OCI-LY1 (cell line): ENCODE data around the gene SERHL2.
"Not testable (repeated sequence)": the region's sequence is repeated elsewhere in the genome, so short reads cannot be mapped to it uniquely, and the experiment has no call there.

Experiments used
- H2AFZ ChIP-seq: fragments of 200-600 bp; sonication (generic), shearing (Covaris generic); 2 replicates; pipeline ENCODE4 v1.6.0; 2014; ENCODE audit warnings: antibody characterized with exemption, mild to moderate bottlenecking, low read length
- H3F3A ChIP-seq: fragments of 200-600 bp; sonication (generic), shearing (Covaris generic); 2 replicates; pipeline ENCODE4 v1.6.0; 2014; ENCODE audit warnings: mild to moderate bottlenecking, antibody characterized with exemption, low read length, moderate library complexity; ENCODE audit not compliant: insufficient read depth
- H3K27ac ChIP-seq: fragments of 200-600 bp; sonication (generic); 2 replicates; pipeline ENCODE4 v1.5.1; 2014; ENCODE audit warnings: low read length, mixed run types, mild to moderate bottlenecking, low read depth; ENCODE audit not compliant: poor library complexity, severe bottlenecking
- H3K27me3 ChIP-seq: fragments of 200-600 bp; sonication (generic); 2 replicates; pipeline ENCODE4 v1.6.0; 2014; ENCODE audit warnings: antibody characterized with exemption, mild to moderate bottlenecking, low read length, moderate library complexity; ENCODE audit not compliant: insufficient read depth
- H3K36me3 ChIP-seq: fragments of 200-600 bp; sonication (generic); 2 replicates; pipeline ENCODE4 v1.6.1; 2014; ENCODE audit warnings: mild to moderate bottlenecking, antibody characterized with exemption, low read length, moderate library complexity, mixed read lengths; ENCODE audit not compliant: insufficient read depth
- H3K4me1 ChIP-seq: fragments of 200-600 bp; sonication (generic); 2 replicates; pipeline ENCODE4 v1.5.1; 2014; ENCODE audit warnings: mild to moderate bottlenecking, low read length, moderate library complexity; ENCODE audit not compliant: insufficient read depth, severe bottlenecking
- H3K4me2 ChIP-seq: fragments of 200-600 bp; sonication (generic), shearing (Covaris generic); 2 replicates; pipeline ENCODE4 v1.6.1; 2014; ENCODE audit warnings: low read length
- H3K4me3 ChIP-seq: fragments of 200-600 bp; sonication (generic); 2 replicates; pipeline ENCODE4 v1.5.1; 2014; ENCODE audit warnings: low read length, low read depth, mild to moderate bottlenecking, mixed read lengths; ENCODE audit not compliant: poor library complexity, severe bottlenecking
- H3K79me2 ChIP-seq: fragments of 200-600 bp; shearing (Covaris generic); 2 replicates; pipeline ENCODE4 v1.6.1; 2016; ENCODE audit warnings: mixed run types, low read length, mixed read lengths; ENCODE audit not compliant: insufficient read depth
- H3K9ac ChIP-seq: fragments of 200-600 bp; sonication (generic), shearing (Covaris generic); 2 replicates; pipeline ENCODE4 v1.6.1; 2014; ENCODE audit warnings: mild to moderate bottlenecking, low read length, mixed read lengths
- H3K9me2 ChIP-seq: fragments of 200-600 bp; sonication (generic), shearing (Covaris generic); 2 replicates; pipeline ENCODE4 v1.6.1; 2014; ENCODE audit warnings: low read depth, mild to moderate bottlenecking, low read length, mixed read lengths
- H3K9me3 ChIP-seq: fragments of 200-600 bp; shearing (Covaris generic); 2 replicates; pipeline ENCODE4 v1.6.1; 2014; ENCODE audit warnings: low read length, mixed read lengths
- H4K20me1 ChIP-seq: fragments of 200-600 bp; sonication (generic), shearing (Covaris generic); 2 replicates; pipeline ENCODE4 v1.6.0; 2016; ENCODE audit warnings: mild to moderate bottlenecking, low read length; ENCODE audit not compliant: insufficient read depth
- EZH2 ChIP-seq: fragments of 200-600 bp; sonication (generic), shearing (Covaris generic); IDR thresholded peaks from 2 replicates; pipeline ENCODE4 v1.8.0; 2017; ENCODE audit warnings: borderline replicate concordance, mixed run types, mild to moderate bottlenecking, antibody characterized with exemption, low read length, moderate library complexity, mixed read lengths
- TF ChIP-seq, protein P1 (sequence below): fragments of 200-600 bp; sonication (generic), shearing (Covaris generic); IDR thresholded peaks from 2 replicates; pipeline ENCODE4 v1.5.1; 2017; ENCODE audit warnings: mild to moderate bottlenecking, antibody characterized with exemption, low read length, moderate library complexity, mixed read lengths

SERHL2 gene

DNA sequence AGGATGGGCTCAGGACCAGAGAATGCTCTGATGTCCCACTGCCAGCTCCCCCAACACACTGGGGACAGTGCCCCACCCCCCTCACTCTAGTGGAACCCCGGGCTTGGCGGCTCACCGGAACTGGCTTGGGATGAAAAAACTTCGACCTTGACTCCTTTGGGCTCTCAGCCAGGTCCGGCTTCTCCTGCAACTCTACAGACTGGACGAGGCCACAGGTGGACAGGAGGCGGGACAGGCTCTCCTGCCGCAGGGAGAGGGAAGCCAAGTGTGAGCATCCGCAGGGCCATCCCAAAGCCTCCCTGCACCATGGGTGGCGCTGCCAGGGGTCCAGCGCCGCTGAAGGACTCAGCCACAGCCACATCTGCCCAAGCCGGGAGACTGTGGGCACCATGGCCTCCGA lies 37.9 kb upstream of the SERHL2 start:
- Histone ChIP-seq H3K9me2 (no peaks in the 10 kb centered on the region), H3K4me3 (no peak overlapping the region), H3K4me1 (peaks cover 12% of the 10 kb centered on the region), H2AFZ (no peak overlapping the region), H3K27me3 (no peaks in the 10 kb centered on the region), H4K20me1 (no peaks in the 10 kb centered on the region), H3K79me2 (peaks cover 10% of the 10 kb centered on the region), H3F3A (no peaks in the 10 kb centered on the region), H3K9me3 (no peaks in the 10 kb centered on the region), H3K36me3 (peaks cover 49% of the 10 kb centered on the region), H3K27ac (no peak overlapping the region), H3K9ac (no peak overlapping the region), H3K4me2 (no peak overlapping the region)
- no peak for TF ChIP-seq EZH2
- TF ChIP-seq, protein P1, sequence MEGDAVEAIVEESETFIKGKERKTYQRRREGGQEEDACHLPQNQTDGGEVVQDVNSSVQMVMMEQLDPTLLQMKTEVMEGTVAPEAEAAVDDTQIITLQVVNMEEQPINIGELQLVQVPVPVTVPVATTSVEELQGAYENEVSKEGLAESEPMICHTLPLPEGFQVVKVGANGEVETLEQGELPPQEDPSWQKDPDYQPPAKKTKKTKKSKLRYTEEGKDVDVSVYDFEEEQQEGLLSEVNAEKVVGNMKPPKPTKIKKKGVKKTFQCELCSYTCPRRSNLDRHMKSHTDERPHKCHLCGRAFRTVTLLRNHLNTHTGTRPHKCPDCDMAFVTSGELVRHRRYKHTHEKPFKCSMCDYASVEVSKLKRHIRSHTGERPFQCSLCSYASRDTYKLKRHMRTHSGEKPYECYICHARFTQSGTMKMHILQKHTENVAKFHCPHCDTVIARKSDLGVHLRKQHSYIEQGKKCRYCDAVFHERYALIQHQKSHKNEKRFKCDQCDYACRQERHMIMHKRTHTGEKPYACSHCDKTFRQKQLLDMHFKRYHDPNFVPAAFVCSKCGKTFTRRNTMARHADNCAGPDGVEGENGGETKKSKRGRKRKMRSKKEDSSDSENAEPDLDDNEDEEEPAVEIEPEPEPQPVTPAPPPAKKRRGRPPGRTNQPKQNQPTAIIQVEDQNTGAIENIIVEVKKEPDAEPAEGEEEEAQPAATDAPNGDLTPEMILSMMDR: no peak

DNA sequence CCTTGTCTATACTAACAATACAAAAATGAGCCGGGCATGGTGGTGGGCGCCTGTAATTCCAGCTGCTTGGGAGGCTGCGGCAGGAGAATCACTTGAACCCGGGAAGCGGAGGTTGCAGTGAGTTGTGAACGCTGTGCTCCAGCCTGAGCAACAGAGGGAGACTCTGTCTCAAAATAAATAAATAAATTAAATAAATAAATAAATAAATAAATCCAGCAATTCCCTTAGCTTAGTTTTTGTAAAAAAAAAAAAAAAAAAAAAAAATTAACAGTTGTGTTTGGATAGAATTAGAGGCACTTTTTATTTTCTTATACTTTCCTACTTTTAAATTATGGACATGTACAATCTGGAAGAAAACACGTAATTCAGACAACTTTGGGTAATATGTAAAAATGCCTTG lies 36.7 kb upstream of the SERHL2 start:
- not testable (repeated sequence) for H3K27me3 ChIP-seq, H3K4me3 ChIP-seq, H3K9ac ChIP-seq

DNA sequence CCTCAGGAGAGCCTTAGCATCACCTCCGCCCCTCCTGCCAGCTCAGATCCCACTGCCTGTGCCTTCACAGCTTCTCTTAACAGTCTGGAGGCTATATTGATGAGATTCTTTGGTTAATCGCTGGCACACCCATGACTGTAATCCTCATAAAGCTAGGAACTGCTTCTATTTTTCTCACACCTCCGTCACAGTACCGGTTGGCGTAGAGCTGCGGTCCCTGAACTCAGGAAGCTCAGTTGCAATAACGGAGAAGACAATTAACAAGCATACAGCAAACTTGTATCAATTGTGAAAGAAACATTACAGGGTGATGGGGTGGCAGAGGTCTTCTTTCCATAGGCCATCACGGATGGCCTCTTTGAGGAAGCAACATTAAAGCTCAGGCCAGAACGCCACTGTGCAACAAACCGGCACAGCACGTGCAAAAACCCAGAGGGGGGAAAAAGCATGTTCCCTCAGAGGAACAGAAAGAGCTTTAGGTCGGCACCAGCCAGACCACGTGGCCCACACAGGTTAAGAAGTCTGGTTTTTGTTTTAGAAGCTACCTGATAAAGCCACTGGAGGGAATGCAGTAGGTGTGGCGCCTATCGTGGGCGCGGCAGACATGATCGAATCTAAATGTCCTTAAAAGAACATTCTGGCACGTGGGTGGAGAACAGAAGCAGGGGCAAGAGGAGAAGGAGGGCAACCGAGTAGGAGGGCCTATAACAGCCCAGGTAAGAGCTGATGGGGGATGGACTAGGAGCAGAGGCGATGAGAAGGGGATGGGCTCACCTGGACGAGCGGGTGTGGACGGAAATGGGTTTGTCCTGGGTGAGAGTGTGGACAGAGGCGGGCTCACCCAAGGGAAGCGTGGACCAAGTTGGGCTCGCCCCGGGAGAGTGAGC lies 34.9 kb upstream of the SERHL2 start:
- not testable (repeated sequence) for H3K9me3 ChIP-seq, H3K9me2 ChIP-seq, H2AFZ ChIP-seq, H3K27me3 ChIP-seq, H4K20me1 ChIP-seq, H3F3A ChIP-seq, H3K79me2 ChIP-seq, H3K27ac ChIP-seq
- peaks cover 35% of the 10 kb centered on the region for H3K36me3 ChIP-seq
- H3K4me2 ChIP-seq: peak overlapping the region; percentile 94
- H3K4me3 ChIP-seq: peak overlapping the region; percentile 93
- H3K9ac ChIP-seq: peak overlapping the region; percentile 97
- peaks cover 12% of the 10 kb centered on the region for H3K4me1 ChIP-seq

More for the DNA sequence above, 36.7 kb upstream of the SERHL2 start:
- H3K4me2 ChIP-seq, H3F3A ChIP-seq, H3K79me2 ChIP-seq, H3K9me3 ChIP-seq, H4K20me1 ChIP-seq, H3K9me2 ChIP-seq, H3K27ac ChIP-seq, H2AFZ ChIP-seq: not testable (repeated sequence)
- Histone ChIP-seq H3K4me1 (peaks cover 12% of the 10 kb centered on the region), H3K36me3 (peaks cover 42% of the 10 kb centered on the region)

DNA sequence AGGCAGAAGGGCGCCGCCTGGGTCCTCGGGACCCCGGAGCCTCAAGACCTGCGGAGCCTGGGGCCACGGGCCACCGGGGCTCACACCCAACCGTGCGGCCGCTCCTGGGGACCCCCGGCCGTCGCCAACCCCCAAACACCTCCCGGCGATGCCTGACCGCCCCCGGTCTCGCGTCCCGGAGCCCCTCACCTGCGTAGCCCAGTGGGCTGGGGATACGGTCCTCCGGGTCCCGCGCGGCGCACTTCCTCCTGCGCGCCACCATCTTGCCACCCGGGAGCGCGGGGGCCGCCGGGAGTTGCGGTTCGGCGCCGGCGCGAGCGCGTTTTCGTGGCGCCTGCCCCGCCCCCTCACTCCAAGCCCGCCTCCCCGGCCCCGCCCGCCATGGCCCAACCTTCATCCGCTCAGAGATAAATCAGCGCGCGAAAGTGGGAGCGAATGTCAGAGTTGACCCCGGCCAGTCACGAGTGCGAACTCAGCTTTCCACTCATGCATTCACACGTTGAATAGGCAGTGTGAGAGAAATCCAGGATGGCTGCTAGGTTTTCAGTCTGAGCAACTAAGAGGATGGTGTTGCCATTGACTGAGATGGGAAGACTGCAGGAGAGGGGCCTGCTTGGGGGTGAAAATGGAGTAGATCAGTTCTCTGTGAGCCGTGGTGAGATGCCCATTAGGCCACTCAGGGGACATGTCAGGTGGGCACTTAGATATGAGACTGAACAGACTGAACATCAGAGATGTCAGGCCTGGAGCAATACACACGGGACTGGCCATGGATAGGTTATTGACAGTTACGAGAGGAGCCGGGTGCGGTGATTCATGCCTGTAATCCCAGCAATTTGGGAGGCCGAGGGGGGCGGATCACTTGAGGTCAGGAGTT lies 34.0 kb upstream of the SERHL2 start, which contains the start of gene RRP7A:
TSS of gene RRP7A (minus strand) at position 272 of the 877 bp plus-strand sequence. CDS start at position 262, 10 bp downstream.
- Histone ChIP-seq H3K79me2 (peaks cover 10% of the 10 kb centered on the region), H4K20me1 (no peaks in the 10 kb centered on the region), H3K27me3 (no peaks in the 10 kb centered on the region), H3K36me3 (peaks cover 28% of the 10 kb centered on the region), H3F3A (no peaks in the 10 kb centered on the region), H3K9me2 (no peaks in the 10 kb centered on the region), H3K9me3 (no peaks in the 10 kb centered on the region), H3K9ac (peak within 1 kb of the TSS; percentile 97), H3K4me2 (peak within 1 kb of the TSS; percentile 94), H3K4me1 (peaks cover 12% of the 10 kb centered on the region), H3K4me3 (peak within 1 kb of the TSS; percentile 93), H3K27ac (no peak within 1 kb of the TSS), H2AFZ (no peak within 1 kb of the TSS)
- TF ChIP-seq, protein P1: no peak
- no peak for TF ChIP-seq EZH2
